ENCODE results near the gene SLC22A7.
"Not testable (repeated sequence)": the region's sequence is repeated elsewhere in the genome, so short reads cannot be mapped to it uniquely, and the experiment has no call there.

SLC22A7 gene

DNA sequence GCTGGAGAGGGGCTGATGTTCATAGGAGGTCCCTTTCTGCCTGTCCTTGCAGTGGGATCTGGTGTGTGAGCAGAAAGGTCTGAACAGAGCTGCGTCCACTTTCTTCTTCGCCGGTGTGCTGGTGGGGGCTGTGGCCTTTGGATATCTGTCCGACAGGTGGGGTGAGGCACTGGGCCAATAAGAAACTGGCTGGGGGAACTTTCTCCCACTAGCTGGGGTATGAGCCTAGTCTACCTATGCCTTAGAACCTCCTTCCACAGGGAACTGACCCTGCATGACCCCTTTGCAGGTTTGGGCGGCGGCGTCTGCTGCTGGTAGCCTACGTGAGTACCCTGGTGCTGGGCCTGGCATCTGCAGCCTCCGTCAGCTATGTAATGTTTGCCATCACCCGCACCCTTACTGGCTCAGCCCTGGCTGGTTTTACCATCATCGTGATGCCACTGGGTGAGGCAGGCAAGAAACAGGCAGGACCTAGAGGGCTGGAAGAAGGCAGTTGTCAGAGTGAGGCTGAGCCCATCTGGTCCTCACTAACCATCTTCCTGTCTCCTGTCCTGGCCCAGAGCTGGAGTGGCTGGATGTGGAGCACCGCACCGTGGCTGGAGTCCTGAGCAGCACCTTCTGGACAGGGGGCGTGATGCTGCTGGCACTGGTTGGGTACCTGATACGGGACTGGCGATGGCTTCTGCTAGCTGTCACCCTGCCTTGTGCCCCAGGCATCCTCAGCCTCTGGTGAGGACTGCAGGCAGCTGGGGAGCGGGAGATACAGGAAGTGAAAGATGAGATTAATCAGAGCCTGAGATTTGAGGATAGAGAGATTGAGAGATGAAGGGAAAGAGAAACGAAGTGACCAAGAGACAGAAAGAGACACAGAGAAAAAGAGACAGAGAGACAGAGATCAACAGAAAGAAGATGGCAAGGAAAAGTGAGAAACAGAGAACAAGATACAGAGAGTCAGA lies 1.6 kb downstream of the SLC22A7 start:
- no peak for DNase-seq (ENCODE audit: low spot score)

DNA sequence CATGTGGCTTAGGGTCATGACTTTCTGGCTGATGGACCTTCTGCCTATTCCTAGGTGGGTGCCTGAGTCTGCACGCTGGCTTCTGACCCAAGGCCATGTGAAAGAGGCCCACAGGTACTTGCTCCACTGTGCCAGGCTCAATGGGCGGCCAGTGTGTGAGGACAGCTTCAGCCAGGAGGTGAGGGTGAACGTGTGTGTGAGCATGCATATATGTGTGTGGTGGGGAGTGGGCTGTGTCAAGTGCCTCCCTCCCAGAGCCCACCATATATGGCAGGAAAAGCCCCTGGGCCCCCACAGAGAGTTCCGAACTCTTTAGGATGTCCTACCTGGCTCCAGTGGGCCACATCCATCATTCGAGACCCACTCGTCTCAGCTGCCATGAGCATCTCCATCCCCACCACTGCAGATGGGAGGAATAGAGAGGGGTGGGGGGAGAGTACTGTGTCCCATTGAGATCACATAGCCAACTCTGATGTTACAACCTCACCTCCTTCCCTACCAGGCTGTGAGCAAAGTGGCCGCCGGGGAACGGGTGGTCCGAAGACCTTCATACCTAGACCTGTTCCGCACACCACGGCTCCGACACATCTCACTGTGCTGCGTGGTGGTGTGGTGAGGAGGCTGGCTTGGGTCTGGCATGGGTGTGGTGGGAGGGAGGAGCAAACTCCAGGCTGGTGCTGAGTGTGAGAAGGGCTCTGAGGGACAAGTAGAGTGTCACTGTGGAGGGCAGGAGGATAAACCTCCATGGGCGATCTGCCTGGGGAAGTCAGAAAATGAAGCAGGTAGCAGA lies 3.2 kb downstream of the SLC22A7 start:
- no peak for DNase-seq (ENCODE audit: low spot score)

DNA sequence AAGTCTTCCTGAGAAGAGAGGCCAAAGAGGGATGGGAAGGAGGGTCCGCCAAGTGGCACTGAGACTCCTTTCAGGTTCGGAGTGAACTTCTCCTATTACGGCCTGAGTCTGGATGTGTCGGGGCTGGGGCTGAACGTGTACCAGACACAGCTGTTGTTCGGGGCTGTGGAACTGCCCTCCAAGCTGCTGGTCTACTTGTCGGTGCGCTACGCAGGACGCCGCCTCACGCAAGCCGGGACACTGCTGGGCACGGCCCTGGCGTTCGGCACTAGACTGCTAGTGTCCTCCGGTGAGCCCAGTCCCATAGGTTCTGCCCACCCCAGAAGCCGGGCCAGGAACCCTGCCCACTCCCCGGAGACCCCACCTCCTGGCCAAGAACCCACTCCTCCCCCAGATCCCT lies 4.1 kb downstream of the SLC22A7 start:
- DNase-seq (ENCODE audit: low spot score) = no peak

DNA sequence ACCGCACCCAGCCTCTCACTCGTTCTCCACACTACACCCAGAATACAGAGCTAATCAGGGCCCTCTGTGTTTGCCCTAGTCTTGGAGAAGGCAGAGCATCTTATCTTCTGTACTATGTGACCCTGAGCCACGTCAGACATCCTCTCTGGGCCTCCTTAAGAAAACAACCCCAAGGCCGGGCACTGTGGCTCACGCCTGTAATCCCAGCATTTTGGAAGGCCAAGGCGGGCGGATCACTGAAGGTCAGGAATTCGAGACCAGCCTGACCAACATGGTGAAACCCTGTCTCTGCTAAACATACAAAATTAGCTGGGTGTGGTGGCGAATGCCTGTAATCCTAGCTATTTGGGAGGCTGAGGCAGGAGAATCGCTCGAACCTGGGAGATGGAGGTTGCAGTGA lies 4.9 kb downstream of the SLC22A7 start:
- not testable (repeated sequence) for DNase-seq (ENCODE audit: low spot score)

DNA sequence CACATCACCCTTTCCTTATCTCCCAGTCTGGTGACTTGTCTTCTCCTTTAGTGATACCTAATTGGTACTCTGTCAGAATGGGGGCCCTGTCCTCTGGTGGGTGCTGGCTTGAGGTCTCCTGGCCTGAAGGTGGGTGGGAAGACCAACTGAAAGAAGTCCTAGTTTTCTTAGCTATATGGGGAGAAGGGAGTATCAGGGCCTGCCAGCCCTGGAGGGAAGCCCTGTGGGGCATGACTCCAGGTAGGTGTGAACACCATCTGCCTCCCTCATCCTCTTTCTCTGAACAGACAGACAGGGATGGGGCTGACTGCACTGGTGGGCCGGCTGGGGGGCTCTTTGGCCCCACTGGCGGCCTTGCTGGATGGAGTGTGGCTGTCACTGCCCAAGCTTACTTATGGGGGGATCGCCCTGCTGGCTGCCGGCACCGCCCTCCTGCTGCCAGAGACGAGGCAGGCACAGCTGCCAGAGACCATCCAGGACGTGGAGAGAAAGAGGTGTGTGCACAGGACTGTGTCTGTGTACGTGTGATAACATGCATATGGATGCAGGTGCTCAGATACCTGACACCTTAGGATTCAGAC lies 5.8 kb downstream of the SLC22A7 start:
- DNase-seq (ENCODE audit: low spot score) = no peak

DNA sequence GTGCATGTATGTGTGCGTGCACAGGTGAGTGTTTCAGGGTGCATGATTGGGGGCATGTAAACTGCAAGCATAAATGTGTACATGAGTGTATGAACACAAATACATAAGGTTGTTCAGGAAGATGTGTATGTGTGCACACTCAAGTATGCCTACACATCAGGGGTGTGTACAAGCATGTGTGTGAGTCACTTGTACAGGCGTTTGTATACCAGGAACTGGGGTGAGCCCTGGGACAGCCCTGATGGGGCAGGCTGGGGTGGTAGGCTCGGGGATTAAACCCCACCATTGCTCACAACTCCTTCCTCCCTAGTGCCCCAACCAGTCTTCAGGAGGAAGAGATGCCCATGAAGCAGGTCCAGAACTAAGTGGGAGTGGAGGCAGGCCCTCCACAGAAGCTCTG lies 6.3 kb downstream of the SLC22A7 start:
- DNase-seq (ENCODE audit: low spot score) = no peak

DNA sequence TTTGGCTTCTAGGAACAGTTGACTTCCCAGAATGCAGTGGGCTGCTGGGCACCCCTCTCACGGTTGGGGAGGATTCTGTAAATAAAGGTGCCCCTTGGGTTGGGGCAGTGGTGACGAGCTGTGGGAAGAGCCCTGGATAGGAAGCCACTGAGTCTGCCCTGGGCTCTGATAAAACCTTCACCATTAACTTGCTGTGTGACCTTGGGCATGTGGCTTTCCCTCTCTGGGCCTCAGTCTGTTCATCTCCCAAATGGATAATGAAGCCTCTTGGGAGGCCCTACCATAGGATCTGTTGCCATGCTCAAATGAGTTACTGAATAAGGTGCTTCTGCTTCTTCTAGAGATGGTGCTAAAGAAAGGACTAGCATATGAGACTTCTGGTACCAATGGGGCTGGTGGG lies 6.8 kb downstream of the SLC22A7 start:
- no peak for DNase-seq (ENCODE audit: low spot score)

DNA sequence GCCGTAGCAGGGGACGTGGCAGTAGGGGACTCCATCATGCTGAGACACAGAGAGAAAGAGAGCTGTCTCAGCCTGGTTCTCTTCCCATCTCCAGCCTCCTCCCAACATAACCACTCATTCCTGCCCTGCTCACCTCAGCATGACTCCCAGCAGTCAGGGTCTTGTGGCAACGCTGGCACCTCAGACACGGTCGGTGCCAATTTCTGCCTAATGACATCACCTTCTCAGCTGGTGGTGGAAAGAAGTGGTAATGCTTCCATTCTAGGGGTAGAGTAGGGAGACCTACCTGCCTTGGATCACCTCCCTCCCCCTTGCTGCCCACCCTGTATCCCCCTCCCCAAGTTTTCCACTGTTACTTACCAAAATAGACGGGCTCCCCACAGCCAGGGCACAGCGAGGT lies 8.0 kb downstream of the SLC22A7 start:
- DNase-seq (ENCODE audit: low spot score) = no peak

DNA sequence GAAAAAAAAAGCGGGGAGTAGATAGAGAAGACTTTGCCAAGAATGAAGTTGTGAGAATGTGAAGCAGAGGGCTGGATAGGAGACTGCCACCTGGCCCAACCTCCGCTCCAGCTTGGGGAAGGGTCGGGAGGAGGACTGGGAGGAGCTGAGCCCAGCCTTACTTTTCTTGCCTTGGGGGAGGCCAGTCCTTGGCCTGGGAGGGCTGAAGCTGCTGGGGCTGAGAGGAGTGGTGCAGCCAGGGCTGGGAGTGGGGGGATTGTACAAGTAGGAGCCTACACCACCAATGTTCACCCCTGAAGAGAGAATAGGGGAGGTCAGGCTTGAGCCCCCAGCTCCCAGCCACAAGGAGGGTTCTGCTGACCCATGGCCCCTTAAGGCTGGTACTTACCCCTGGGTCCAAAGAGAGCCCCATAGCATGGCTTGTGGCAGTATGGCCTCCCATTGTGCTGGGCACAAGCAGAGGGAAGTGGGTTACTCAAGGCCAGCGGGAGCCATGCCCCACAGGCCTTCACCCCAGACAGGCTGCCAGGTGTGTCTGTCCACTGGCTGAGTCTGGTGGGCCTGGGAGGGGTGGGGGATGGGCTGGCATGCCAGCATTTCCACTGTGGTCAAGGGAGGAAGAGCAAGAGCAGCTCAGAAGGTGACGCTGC lies 9.5 kb downstream of the SLC22A7 start:
- no peak for DNase-seq (ENCODE audit: low spot score)

DNA sequence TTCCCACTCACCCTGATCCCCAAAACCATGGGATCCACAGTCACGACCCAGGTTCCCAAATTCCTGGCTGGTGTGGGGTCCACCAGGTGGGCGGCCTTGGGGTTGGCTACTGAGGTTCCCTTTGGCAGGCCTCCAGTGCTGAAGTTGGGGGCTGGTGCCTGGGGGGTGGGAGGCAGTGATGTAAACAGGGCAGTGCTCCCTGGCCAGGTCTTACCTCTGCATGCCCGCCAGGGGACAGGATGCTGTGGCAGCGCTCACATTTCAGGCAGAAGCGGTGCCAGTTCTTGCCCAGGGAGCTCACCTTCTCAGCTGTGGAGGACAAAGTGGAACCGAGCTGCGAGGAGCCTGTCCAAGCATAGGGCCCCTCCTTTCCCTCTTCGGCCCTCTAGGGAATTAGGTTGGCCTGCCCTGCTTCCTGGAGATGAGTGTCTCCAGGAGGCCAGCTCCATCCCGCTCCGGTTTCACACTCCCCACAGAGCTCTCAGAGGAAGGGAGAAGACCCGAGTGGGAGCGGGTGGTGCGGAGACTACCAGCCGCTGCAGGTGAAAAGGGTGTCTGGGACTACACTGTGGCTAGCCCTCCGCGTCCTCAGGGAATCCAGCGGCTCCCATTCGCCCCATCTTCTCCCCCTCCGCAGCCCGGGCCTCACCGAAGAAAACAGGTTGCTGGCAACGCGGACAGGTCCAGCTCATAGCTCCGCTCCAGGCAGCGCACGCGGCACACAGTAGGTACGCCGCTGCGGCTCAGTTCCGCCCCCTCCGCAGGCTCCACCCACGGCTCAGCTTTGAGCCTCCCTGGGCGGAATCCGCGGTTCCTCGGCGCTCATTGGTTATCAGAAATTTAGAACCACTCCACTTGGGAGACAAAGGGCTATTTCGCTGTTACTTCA lies 10.3 kb downstream of the SLC22A7 start, which contains the start of gene CRIP3:
Gene CRIP3, minus strand, starts transcription at position 726 of the 889 bp plus-strand sequence. Its CDS starts 34 bp downstream, at position 692.
- peak; percentile 65 for DNase-seq (ENCODE audit: low spot score)

DNA sequence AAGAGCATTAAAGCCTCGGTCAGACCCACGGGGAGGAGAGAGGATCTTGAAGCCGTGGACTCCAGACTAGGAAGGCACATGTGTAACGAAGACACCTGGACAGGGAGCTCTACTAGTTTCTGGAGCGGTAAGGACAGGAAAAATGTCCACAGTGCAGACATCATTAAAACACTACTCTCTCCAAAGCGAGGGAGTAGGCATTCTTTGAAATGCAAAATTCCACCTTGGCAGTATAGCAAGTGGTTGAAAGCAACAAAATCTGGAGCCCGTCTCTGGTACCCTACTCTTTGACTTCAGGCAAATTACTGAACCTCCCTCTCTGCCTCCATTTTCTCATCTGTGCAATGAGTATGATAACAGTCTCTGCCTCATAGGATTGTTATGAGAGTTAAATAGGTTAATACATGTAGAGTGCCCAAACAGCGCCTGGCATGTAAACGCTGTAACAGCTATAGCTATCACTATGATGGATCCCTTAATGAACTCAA lies 11.0 kb downstream of the SLC22A7 start:
- DNase-seq (ENCODE audit: low spot score) = no peak

DNA sequence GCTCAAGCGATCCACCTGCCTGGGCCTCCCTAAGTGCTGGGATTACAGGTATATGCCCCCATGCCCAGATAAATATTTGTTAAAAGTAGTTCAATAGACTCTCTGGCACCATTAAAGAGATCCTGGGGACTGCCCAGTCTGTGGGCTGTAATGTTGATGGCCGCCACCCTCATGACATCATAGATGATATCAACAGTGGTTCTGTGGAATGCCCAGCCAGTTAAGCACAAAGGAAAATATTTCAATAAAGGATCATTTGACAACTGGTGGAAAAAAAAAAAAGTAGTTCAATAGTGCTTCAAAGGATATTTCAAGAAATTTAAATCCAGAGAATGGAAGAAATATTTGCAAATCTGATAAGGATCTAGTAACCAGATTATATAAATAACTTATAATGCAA lies 12.1 kb downstream of the SLC22A7 start:
- no peak for DNase-seq (ENCODE audit: low spot score)

DNA sequence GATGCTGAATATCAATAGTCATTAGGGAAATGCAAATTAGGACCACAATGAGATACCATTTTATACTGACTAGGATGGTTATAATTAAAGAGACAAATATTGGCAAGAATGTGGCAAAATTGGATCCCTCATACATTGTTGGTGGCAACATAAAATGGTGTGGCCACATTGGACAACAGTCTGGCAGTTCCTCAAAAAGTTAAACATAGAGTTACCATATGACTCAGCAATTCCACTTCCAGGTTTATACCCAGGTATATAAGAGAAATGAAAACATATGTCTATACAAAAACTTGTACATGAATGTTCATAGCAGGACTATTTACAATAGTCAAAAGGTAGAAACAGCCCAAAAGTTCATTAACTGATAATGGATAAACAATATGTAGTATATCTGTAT lies 12.6 kb downstream of the SLC22A7 start:
- no peak for DNase-seq (ENCODE audit: low spot score)

DNA sequence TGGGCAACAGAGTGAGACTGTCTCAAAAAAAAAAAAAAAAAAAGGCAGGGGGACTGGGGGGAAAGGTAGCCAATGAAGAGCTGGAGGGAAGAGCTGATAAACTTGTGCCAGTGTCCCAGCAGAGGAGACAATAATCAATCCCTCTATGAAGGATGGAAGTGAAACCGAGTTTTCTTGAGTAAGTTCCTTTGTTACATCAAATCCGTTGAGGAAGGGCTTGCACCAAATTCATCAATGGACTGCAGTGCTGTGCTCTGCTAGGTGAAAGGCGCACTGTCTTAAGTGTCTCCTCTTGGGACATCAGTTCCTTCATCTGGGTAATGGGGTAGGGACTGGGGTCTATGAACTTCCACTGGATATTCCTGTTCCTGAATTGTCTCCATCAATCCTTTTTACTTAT lies 13.6 kb downstream of the SLC22A7 start:
- DNase-seq (ENCODE audit: low spot score) = no peak

DNA sequence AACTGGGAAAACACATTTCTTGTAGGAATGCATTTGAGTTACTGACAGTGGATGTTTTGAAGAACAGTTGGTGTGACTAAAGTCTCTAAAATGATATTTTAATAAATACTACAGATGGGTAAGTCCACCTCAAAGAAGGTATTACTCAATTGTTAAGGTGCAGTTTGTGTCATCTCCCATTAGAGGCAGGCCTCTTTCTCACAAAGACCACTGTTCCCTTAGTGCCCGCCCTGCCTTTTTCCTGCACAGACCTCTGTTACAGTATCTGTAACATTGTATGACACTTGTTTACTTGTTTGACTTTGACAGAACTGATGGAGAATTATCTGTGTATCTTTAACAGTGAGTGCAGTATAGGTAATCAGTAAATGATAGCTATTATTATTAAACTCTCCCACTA lies 15.8 kb downstream of the SLC22A7 start:
- DNase-seq (ENCODE audit: low spot score) = no peak

DNA sequence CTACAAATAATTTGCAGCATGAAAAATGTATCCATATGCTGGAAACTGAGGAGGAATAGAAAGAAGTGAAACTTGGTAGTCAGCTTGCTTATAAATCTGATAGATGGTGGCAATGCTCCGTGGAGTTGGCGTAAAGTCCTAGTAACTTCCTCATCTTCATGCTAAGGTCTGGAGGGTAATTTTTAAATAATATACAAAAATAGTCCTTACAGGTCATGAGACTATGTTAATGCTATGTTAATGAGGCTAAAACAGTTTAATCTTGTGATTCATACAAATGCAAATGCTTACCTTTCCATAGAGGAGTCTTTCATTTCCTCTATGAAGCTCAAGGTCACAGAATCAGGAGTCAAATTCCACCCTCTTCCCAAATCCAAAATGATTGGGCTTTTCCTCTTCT lies 20.0 kb downstream of the SLC22A7 start:
- DNase-seq (ENCODE audit: low spot score) = no peak

DNA sequence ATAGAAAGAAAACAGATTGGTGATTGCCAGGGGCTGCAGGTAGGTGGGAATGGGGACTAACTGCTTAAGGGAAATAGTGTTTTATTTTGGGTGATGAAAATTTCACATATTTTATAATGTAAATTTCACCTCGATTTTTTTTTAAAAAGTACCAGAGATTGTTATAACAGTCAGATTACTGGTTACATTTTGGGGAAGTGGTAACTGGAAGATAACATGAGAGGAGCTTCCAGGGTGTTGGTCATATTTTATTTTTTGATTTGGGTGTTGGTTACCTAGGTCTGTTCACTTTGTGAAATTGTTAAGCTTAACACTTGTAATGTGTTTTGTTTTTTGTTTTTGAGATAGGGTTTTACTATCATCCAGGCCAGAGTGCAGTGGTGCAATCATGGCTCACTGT lies 27.8 kb downstream of the SLC22A7 start:
- no peak for DNase-seq (ENCODE audit: low spot score)

DNA sequence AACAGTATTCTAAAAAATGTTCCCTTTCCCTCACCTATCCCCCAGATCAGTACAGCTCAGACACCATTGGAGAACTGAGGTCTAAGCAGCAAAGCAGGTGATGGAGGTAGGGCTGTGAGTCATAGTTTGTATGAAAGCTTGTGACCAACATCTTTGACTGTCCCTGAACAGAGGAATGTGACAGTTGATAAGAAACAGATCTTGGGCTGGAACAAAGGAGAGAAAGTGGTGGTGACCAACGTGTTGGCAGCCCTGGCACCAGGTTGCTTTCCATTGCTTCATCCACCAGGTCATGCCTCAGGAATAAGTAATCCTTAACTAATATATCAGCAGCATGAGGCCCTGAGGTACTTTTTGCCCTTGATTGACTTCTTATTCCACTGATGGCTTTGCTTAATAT lies 30.5 kb downstream of the SLC22A7 start:
- no peak for DNase-seq (ENCODE audit: low spot score)

DNA sequence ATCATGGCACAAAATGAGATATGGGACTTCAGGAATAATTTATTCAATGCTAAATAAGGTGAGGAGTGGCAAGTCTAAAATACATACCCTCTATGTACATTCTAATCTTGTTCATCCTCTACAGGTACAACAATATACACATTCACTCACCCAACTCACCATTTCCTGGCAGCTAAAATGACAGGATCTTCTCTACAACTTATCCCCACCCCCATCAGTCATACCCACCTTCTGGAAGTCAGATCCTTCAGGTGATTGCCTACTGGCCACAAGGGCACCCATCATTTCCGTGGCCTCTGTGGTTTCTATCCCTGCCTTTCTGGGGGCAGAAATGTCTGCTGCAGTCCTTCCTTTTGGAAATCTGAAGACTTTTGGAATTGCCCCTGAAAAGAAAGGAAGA lies 33.4 kb downstream of the SLC22A7 start:
- DNase-seq (ENCODE audit: low spot score) = no peak

DNA sequence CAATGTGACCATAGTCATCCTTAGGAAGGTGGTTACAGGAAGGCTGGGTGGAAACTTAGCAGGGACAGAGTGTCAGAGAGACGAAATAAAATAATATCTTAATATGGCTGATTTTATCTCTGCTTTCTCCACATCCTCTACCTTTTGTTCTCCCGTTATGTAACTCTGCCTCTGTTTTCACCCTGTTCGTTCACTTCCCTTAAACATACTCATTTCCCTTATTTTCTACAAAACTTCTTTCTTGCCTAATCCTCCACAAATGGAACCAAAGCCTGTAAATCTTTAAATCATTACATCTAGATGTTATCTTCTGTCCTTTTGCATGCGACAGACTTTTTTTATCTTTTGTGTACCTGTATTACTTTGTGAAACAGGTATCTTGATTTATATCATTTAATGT lies 33.8 kb downstream of the SLC22A7 start:
- DNase-seq (ENCODE audit: low spot score) = no peak
